HG03103 (cell line): ENCODE data around the gene QDPR.
A peak's percentile ranks its signal among the peaks of the same experiment; 100 is the strongest.

ENCODE experiments used
- ATAC-seq: cut with Tn5 transposase; IDR thresholded peaks from one replicate; pipeline ENCODE4 v1.9.1; 2021; ENCODE audit warnings: low read depth; ENCODE audit not compliant: unreplicated experiment

QDPR gene

DNA sequence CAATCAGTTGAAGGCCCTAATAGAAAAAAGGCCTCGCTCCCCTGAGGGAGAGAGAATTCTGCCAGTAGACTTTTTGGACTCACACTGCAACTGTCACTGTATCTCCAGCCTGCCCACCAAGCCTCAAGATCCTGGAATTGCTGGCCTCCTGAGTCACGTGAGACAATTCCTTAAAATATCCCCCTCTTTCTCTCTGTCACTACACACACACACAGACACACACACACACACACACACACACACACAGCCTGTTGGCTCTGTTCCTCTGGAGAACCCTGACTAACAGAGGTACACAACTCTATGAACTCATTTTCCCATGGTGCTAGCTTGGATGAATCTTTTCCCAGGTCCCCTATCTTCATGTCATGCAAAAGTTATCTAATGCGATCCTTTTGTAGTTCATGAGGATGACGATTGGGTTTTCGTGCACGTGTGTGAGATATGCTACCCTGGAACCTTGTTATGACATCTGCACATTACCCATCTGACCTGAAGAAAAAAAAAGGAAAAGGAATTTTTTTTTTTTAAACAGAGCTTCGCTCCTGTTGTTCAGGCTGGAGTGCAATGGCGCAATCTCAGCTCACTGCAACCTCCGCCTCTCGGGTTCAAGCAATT is 16.8 kb upstream of the QDPR start:
- ATAC-seq = no peak

DNA sequence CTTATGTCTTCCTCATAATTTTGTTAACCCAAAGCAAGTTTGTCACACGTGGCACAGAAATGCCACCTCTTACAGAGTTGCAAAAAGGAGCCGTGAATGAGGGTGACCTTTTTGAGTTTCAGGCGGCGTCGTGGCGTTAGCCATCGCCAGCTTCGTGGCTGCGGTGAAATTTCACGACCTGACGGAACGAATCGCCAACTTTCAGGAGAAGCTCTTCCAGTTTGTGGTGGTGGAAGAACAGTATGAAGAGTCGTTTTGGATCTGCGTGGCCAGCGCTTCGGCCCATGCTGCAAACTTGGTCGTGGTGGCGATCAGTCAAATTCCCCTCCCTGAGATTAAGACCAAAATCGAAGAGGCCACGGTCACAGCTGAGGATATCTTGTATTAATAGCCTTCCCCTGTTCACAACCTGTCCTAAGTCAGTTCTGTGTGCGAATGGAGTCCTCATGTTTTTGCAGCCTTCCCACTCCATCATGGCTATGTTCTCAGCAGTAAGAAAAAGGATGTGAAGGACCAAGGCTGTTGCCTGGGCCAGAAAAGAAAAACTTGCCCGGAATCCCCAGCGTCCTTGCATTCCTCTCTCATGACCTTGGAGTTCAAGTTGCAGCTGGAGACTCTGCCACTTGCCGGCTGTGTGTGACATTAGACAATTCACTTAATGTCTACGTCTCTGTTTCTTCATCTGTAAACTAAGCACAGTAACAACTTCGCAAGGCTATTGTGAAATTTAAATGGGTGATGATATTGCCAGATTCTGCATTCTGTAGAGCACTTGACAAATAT is 15.0 kb upstream of the QDPR start:
- no peak for ATAC-seq

DNA sequence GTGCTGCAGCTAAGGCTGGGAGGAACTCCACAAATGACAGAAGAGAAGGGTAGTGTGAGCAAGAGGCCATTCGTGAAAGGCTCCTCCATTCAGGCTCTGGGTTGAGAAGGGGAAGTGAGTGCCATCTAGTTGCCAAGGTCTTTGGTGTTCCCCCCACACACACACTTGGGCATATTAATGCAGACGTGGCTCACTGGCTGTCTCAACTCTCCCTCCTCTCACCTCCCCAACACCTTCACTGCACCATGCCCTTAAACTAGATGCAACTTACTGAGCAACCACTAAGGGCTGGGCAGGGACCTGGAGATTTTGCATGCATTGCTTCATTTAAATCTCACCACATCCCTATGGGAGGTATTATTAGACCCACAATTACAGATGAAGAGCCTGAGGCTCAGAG is 11.8 kb upstream of the QDPR start:
- ATAC-seq = no peak

DNA sequence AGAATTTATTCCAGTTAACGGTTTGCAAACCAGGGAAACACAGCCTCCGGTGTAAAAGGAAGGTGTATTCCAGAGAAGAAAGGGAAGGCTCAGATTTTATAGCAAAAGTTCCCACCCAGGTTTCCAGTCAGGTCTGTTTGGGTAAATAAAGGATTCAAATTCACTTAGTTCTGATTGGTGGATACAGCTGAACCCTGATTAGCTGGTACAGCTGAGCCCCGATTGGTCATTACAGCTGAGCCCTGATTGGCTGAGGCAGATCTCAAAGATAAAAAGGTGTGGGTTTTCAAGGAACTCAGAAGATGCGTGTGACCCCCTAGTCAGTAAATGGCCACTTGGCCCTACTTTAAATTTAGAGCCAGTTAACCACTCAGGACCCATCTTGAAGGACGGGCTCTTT is 9.7 kb upstream of the QDPR start:
- ATAC-seq = no peak

DNA sequence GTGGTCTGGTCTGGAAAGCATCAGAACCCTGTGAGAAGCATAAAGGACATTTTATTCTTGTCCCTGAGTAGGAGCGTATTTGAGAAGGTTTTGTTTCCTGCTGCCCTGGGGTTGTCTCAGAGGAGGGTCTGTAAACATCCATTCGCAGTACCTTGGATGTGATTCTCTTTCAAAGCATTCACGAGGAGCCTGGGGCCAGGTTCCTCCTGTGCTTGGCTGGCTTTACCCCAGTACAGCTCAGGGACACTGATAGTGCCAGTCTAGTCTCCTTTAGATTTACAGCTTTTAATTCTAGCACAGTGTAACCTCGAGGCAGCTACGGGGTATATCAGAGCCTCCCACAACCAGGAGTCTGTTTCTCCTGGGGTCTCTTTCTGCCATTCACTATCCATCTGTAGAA is 5.8 kb upstream of the QDPR start:
- ATAC-seq = no peak

DNA sequence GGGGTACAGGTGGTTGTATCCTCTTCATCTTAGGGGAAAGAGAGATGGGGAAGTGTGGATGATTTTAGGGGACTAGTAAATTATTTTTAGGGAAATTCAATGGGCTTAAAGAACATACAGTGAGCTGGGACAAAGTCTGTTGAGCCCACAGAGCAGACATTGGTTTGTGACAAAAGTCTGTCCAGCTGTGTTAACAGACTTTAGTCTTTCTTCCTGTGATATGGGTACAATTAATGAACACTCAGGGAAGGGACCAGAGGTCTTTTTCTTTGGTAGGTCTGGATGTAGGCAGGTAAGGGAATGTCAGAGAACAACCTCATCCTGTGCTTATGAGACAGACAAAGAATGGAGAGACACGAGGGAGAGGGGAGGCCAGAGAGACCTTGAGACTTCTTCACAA is 5.1 kb upstream of the QDPR start:
- ATAC-seq = no peak

DNA sequence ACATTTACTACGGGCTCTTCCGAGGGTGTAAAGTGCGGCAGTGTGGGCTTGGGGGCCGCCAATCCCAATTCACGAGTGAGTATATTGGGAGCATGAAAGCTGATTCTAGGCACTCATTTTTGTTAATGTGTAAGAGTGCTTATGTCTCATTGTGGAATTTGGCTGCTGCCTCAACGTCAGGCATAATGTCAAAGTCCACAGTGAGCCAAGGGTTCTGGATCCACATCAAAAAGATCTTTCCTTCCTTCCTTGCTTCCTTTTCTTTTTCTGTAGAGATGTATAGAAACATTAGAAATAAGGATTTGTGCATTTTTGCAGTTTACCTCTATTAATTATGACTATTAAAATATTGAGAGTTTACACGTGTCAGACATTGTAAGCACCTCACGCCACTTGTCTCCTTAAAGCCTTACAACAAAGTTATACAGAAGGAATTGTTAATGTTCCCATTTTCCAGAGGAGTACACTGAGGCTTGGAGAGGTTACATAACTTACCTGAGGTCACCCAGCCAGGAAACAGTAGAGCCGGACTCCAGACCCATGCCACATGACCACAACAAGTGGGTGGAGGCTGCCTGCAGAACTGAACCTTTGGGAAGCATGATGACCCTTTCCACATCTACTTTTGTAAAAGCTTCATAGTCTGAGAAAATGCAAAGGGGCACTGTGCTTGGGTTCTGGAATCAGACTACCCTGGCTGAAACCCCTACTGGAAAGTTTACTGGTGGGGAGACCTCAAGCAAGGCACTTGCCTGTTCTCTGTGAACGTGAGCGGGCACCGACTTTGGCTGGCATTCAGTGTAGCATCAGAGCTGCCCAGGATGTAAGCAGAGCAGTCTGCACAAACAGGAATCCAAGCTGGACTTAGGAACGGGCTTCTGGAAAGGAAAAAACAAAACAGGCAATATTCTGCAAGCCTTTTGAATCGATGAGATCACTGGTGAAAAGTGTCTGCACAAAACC is 3.8 kb upstream of the QDPR start:
- ATAC-seq = no peak

DNA sequence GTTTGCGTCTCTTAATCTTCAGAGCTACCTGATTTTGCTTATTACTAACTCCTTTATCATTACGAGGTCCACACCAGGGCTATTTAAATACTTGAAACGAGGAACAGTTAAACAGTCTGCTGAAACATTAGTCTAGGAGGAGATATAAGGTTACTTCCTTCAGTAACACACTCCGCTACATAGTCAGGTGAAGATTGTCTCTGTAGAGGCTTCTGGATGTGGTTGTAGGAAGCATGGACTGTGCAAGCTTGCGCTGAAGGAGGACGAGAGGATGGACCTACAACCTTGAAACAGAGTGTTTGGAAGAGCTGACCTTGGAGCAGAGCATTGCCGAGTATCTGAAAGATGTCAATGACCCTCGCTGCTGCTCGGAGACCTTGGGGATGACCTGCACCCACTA is 3.0 kb upstream of the QDPR start, which contains the start of gene CLRN2:
Gene CLRN2 (plus strand): TSS at position 301 of the 400 bp plus-strand sequence. CDS start 102 bp downstream, outside the sequence.
- ATAC-seq = no peak

DNA sequence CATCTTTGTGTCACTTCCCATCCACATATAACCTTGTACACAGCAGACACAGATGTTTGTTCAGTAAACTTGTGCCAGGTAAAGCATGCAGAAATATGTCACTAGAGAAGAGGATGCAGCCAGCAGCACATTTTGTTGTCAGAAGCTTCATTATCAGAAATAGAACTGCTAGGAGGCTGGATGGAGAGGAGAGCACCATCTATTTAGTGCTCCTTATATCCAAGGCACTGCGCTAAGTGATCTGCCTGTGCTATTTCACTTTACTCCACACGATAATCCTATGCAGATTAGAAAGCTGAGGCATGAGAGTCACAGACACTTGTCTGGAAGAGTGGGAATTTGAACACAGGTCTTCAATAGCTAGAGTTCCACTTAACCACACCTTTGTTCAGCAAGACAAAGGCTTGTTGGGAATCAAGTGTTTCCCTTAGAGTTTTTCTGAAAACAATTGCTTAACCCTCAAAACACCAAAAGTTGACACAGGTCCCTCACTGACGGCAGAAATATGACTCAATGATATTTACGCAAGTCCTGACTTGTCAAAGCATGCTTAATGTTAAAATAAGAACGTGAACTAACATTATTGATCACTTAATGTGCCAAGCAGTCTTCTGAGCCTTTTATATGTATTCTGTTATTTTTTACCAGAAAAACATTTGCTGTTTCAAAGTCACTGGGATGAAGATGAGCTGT is 1.2 kb upstream of the QDPR start:
- ATAC-seq = no peak

DNA sequence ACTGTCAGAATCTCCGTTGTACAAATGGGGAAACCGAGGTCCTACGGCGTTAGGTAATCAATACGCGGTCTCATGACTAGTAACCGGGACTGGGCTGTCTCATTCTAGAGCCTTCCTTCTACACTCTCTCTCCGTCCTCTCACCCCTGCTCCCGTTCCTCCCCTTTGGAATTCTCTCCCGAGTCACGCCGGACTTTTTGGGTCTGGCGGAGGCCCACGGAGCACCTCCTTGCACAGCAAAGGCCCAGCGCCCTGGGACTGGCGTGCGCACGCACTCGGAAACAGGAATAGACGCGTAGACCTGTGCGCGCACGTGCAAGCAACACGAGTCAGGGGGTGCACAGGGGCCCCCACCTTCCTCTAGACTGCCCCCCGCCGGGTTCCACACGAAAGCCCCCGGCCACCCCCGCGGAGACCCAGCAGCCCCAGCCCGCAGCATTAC is 361 bp downstream of the QDPR start:
- peak; percentile 49 for ATAC-seq

DNA sequence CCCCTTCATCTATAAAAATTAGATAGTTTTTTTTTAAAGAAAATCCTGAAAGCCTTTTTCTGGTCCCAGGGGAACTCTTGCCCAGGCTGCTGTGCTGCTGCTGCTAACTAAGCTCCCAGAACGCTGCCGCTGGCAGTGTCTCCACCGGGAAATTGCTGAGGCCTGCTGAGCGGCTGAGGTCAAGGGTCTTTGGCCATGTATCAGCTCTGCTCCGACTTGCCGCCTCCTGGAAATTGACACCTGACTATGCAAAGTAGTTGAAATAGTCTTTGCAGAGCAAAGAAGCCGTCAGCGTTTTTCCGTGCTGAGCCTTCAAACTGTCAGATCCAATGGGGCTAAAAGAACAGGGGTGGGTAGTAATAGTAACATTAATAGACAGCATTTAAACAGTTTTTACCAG is 839 bp downstream of the QDPR start:
- no peak for ATAC-seq

DNA sequence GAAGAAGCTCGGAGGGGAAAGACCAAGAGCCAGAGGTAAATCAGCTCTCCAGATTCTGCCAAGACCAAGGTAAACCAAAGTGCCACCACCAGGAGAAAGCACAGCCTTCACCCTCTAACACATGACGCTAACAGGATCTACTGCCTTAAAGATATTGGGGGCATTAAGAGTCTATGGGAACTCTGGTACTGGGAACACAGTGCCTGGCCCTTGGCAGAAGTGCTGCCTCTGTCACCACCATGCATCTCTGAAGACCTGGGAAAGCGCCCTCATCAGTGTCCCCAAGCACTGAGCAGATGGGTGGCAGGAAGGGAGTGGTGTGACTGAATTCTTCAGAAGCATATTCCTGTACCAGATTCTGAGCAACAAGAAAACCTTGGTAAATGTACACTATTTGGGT is 1.3 kb downstream of the QDPR start:
- ATAC-seq = no peak

DNA sequence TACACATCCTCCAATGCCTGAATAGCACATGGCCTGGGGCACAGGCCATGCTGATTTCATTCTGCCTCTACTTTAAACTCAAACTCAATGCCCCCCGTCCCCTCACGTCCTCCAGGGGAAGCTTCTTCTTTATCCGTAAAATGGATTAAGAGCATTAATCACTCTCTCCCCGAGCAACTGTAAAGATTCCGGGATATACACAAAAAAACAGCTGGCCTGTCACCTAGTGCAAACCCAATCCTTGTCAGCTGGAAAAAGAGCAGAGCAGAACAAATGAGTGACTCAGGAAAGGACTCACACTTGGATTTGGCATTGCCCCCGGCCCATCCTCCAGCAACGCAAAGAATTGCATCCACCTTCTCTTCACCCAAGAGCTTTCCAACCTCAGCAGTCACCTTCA is 7.8 kb downstream of the QDPR start:
- ATAC-seq = no peak

DNA sequence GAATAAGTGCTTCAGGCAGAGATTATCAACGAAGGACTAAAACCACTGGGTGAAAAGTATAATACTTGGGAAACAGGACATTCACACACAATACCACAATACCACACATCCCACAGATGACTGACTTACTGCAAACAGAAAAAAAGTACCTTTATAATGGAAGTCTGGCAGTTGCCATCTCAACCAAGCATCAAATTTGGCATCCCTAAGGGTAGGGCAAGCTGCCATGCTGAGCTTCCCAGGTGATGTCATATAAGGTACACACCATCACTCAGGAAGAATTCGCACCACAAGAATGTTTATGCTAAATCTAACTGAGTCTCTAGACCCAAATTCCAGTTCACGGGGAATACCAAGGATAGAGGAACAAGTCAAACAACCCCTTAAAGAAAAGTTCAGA is 9.1 kb downstream of the QDPR start:
- ATAC-seq = no peak

DNA sequence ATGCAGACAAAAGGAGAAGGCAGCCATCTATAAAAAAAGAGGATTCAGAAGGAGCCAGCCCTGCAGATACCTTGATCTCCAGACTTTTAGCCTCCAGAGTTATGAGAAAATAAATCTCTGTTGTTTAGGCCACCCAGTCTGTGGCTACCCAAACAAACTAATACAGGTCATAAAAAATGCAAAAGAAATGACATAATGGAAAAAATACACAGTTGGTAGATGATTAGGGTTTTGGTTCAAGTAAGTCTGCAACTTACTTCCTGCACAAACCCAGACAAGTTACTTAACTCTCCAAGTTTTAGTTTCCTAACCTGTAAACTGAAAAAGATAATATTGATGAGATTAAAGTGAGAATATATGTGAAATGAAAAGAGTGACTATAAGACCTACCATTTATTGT is 11.3 kb downstream of the QDPR start:
- no peak for ATAC-seq

DNA sequence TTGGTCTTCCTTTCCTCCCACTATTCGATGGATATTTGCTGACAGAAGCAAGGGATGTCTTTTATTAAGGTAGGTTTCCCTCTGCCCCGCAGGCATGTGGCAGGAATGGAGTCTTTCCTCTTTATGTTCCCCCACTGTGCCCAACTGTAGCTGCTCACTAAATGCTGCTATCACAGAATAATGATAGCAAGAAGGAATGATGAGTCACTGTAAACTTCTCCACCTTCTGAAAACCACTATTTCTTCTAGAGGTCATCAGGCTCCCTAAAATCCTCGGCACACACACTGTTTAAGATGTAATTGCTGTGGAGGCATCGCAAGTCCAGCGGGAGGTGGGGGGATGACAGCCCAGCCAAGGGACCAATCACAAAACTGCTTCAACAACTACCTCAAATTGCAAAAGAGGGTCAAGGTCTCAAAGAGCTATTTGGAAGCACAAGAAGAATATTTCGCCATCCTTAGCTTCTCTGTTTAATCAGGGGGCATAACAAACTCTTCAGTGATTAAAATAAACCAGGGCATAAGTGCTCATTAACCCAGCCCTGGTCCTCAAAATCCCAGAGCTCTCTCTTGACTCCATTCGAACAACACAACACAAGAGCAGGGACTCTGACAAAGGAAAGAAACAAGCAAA is 13.9 kb downstream of the QDPR start:
- ATAC-seq = no peak

DNA sequence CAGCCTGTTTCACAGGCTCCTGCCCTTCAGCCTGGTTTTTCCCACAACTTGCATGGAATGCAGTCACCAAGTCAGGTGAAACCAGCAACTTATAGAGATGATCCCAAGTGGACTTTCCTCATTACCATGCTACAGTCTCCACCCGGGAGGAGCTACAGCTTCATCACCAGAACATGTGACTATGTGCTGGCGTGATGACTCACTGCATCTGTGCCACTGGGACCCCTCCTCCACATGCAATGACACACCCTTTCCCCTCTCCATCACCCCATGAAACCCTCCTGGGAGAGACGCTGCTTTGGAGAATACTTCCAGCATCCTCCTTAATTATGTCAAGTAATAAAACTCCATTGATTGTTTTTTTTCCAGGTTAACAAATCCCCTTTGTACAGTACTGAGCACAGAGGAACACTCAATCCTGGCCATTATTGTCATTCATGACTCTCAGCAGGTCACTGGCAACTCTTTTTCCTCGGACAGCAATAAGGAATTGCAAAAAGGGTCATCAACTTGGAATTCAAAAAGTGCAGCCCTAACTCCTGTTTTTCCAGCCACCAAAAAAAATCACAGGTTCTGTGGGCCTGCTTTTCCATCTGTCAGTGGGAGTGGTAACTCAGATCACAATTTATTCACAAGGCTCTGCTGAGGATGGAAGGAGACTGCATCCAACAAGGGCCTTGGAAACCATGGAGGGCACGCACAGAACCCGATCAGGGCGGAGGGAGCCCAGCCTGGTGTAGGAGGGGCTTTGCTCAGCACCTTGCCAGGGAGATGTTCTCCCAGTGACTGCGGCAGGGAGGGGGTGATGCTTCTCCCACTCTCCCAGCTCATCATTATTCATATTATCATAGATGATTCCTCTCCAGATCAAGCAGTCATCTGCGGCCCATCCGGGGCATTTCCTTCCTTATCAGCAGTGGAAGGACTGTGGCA is 17.4 kb downstream of the QDPR start:
- ATAC-seq = no peak

DNA sequence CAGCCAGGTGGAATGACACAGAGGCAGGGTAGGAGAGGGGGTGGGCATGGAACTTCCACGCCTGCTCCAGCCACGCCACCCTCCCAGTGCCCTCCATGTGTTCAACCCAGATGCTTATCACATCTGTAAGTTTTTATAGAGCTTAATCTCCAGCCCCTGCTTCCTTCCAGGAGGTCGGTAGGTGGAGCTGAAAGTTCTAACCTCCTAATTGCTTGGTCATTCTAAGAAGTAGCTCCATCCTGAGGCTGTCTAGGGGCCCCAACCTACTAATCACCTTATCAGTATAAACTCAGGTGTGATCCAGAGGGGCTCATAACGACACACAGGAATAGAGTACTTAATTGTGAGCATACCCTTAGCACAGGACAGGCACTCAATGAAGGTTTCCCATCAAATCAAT is 18.3 kb downstream of the QDPR start:
- ATAC-seq = no peak

DNA sequence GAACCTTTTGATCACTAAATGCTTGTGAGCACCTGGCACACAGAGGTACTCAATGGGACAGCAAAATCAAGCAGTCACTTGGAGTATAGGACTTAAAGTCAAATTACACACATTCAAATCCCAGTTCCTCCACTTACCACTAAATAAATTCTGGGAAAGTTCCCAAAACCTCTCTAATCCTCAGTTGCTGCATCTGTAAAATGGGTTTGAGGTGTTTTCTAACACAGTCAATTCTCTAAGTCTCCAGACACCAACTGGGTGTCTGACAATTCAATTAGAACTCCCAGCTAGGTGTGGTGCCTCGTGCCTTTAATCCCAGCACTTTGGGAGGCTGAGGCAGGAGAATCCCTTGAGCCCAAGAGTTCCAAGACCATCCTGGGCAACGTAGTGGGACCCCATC is 19.0 kb downstream of the QDPR start:
- ATAC-seq = no peak
